GM06990 (cell line): Measurements from ENCODE around the gene STRIP2.
A peak's percentile ranks its signal among the peaks of the same experiment; 100 is the strongest.
"Not testable (repeated sequence)": the region's sequence is repeated elsewhere in the genome, so short reads cannot be mapped to it uniquely, and the experiment has no call there.

ENCODE experiments used
- DNase-seq: peaks from one replicate; pipeline ENCODE4 v3.0.0-alpha.2; 2011; ENCODE audit not compliant: insufficient read length; ENCODE audit errors: extremely low read depth
- H3K27me3 ChIP-seq: replicated peaks from 2 replicates; pipeline ENCODE4 v1.6.0; 2011; ENCODE audit warnings: low read length; ENCODE audit not compliant: control insufficient read depth, insufficient read depth
- H3K36me3 ChIP-seq: 2 replicates; pipeline ENCODE4 v1.5.1; 2011; ENCODE audit warnings: low read length; ENCODE audit not compliant: control insufficient read depth, insufficient read depth
- H3K4me3 ChIP-seq: replicated peaks from 2 replicates; pipeline ENCODE4 v1.5.1; 2011; ENCODE audit warnings: low read depth, mild to moderate bottlenecking, control low read depth, low read length
- TF ChIP-seq, protein P1 (sequence below): IDR thresholded peaks from 2 replicates; pipeline ENCODE4 v1.5.1; 2011; ENCODE audit warnings: low read length, control low read depth, mild to moderate bottlenecking, inconsistent platforms; ENCODE audit not compliant: insufficient read depth, poor library complexity, severe bottlenecking

Gene STRIP2

DNA sequence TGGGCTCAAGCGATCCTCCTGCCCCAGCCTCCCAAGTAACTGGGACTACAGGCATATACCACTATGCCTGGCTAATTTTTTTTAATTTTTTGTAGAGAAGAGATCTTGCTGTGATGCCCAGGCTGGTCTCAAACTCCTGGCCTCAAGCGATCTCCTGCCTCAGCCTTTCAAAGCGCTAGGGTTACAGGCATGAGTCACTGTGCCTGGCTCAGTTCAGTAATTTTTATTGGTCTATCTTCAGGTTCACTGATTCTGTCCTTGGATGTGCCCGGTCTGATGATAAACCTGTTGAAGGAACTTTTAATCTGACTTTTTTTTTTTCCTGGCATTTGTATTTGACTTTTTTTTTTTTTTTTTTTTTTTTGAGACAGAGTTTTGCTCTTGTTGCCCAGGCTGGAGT is 40.1 kb upstream of the STRIP2 start:
- no peak overlapping the region for H3K4me3 ChIP-seq
- no peak for DNase-seq
- H3K27me3 ChIP-seq: no peaks in the 10 kb centered on the region
- TF ChIP-seq, protein P1, sequence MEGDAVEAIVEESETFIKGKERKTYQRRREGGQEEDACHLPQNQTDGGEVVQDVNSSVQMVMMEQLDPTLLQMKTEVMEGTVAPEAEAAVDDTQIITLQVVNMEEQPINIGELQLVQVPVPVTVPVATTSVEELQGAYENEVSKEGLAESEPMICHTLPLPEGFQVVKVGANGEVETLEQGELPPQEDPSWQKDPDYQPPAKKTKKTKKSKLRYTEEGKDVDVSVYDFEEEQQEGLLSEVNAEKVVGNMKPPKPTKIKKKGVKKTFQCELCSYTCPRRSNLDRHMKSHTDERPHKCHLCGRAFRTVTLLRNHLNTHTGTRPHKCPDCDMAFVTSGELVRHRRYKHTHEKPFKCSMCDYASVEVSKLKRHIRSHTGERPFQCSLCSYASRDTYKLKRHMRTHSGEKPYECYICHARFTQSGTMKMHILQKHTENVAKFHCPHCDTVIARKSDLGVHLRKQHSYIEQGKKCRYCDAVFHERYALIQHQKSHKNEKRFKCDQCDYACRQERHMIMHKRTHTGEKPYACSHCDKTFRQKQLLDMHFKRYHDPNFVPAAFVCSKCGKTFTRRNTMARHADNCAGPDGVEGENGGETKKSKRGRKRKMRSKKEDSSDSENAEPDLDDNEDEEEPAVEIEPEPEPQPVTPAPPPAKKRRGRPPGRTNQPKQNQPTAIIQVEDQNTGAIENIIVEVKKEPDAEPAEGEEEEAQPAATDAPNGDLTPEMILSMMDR: no peak
- no peaks in the 10 kb centered on the region for H3K36me3 ChIP-seq

DNA sequence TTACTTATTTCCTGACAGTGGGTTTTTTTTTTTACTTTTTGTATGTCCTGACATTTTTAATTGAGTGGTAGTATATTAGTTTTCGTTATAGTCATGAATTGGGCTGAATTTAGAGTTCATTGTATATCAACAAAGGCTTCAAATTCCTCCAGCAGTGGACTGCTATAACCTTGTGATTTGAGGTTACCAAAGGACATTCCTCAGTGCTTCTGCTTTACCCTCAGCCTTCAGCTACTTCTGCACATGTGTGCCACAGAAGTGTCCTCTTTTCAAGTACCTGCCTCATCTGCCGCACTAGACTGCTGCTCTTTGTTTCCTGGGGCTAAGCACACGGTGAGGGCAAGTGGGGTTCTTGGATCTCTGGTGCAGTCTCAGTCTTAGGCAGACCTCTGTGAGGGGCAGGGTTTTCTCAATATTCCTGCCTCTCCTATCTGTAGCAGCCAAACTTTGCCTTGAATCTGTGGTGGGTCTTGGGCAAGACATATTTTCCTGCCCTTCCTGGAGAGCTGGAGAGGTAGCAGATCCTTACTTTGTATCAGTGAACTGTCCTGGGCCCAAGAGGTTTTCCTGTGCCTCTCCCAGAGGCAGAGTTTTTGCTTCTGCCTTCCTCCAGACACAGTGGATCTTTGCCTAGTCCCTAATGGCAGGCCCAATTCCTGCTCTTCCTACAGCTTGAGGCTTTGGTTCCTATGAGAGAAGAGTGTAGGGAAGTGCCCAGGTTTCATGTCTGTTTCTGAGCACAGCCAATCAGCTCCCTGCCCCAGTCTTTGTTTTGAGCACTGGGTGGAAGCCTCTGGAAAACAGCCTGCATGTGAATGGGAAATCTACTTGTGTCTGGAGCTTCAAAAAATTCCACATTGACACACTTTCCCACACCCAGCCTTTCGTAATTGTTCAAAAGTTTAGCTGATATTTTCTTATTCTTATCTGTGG is 39.0 kb upstream of the STRIP2 start:
- Histone ChIP-seq H3K4me3 (no peak overlapping the region), H3K27me3 (no peaks in the 10 kb centered on the region), H3K36me3 (no peaks in the 10 kb centered on the region)
- TF ChIP-seq, protein P1: no peak
- no peak for DNase-seq

DNA sequence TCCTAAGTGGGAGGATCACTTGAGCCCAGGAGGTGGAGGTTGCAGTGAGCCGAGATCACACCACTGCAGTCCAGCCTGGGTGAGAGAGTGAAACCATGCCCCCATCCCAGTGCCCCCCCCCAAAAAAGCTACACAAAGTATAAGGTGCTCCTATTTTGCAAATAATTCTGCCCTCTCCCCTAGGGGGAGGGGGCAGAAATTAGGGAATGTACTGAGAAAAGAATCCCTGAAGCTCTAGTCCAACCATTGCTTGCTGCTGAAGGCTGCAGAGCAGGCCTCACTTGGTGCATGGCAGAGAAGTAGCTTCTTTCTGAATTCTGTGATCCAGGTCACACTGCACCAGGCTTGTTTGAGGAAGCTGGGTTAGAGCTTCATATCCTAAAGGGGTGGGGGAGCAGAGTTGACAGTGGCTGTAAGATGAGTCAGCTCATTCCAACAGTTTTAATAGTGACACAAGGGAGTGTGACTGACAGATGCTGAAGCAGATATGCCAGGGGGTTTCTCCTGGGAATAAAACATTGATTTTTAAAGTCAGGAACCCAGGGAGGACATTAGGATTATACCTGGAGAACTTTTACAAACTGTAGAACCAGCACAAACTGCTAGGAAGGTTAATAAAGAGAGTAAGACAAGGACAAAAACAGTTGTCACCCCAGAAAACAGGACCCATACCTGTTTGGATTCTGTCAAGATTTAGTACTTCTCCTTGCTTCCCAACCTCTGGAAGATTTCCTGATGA is 32.8 kb upstream of the STRIP2 start:
- no peak for DNase-seq
- Histone ChIP-seq H3K27me3 (no peaks in the 10 kb centered on the region), H3K36me3 (no peaks in the 10 kb centered on the region; the same call in 1 of the 2 replicates), H3K4me3 (no peak overlapping the region)
- TF ChIP-seq, protein P1: no peak

DNA sequence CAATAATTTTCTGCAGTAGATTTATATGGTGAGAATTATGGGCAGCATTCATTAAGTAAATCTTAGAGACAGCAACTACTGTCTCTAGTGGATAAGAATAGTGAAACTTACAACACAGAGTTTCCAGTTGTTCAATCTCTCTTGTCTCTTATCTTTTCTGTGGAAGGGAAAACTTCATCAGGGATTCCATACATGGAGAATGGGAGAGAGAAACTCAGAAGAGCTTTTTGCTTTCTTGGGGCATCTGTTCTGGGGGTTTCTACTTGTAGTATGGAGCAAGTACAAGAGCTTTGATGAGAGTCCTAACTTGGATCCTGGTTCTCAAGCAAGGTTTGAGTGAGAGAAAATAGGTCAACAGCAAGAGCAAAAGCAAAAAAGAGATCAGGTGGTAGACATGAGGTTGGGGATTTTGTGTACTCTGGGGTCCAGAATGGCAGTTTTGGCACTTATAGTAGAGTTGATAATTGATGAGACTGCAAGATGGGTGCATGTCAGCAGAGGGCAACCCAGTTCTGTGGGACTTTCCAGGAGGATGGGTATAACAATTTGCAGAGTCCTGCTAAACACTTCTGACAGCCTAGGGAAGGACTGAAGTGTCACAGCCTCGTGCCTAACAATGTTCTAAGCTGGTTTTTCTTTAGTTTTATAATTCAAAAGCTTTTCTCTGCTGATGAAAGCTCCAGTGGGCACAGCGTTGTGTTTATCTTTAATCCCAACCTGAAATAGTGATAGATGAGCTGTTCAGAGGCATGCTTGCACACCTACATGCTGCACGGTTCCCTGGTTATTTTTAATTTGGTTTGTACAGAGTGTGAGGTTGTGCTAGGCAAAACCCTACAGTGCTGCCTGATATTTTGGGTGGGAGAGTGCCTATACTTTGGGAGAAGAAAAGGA is 32.0 kb upstream of the STRIP2 start:
- no peaks in the 10 kb centered on the region; the same call in 1 of the 2 replicates for H3K36me3 ChIP-seq
- no peak for DNase-seq
- H3K4me3 ChIP-seq: no peak overlapping the region
- H3K27me3 ChIP-seq: no peaks in the 10 kb centered on the region
- TF ChIP-seq, protein P1: peak; percentile 43

DNA sequence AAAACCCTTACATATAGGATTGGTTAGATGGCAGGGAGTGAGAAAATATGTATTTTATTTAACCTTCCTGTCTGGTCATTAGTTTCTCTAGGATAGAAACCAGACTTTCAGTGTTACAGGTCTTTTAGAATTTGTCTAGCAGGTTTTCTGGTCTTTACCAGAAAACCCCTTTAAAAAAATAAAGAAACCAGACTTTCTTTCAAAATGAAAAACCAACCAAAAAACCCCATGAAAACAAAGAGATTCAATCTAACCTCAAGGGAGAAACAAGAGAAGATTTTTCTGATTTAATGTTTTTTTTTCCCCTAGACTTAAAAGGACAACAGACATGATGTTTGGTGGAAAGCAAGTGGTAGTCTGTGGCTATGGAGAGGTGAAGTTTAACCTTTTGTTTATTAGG is 28.7 kb upstream of the STRIP2 start:
- TF ChIP-seq, protein P1: no peak
- peak; percentile 7 for DNase-seq
- Histone ChIP-seq H3K27me3 (no peaks in the 10 kb centered on the region), H3K36me3 (no peaks in the 10 kb centered on the region; the same call in 1 of the 2 replicates), H3K4me3 (no peak overlapping the region)

DNA sequence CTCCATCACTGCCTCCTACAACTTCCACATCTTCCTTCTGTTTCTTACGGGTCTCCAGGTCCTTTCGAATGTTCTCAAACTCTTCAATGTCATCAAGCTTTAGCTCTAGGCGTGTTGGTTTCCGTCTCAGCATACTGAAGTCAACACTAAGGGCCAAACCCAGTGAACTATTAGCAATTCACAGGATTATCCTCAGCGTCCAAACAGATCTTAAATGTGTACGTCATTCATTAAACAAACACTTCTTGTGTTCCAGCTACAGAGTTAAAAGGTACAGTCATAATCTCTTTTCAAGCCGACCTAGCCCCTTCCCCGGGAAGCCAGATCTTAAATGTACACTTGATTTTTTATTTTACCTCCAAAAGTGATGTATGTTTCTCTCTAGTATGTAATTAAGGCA is 24.0 kb upstream of the STRIP2 start:
- not testable (repeated sequence) for H3K27me3 ChIP-seq, H3K4me3 ChIP-seq, H3K36me3 ChIP-seq, DNase-seq
